ENCODE measurements around the gene NRTN.

DNA sequence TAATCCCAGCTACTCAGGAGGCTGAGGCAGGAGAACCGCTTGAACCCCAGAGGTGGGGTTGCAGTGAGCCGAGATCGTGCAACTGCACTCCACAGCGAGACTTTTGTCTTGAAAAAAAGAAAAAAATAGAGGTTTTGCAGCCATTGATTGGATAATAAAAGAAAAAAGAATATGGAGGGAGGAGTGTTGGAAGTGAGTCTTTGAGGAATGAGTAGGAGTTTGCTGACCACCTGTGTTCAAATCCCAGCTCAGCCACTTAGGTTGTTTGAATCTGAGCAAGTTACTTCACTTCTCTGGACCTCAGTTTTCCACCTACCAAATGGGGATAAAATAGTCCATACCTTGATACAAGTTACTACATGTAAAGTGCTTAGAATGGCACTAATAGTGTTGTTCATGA, 6.2 kb downstream of the NRTN start:
- TF ChIP-seq, protein P1, sequence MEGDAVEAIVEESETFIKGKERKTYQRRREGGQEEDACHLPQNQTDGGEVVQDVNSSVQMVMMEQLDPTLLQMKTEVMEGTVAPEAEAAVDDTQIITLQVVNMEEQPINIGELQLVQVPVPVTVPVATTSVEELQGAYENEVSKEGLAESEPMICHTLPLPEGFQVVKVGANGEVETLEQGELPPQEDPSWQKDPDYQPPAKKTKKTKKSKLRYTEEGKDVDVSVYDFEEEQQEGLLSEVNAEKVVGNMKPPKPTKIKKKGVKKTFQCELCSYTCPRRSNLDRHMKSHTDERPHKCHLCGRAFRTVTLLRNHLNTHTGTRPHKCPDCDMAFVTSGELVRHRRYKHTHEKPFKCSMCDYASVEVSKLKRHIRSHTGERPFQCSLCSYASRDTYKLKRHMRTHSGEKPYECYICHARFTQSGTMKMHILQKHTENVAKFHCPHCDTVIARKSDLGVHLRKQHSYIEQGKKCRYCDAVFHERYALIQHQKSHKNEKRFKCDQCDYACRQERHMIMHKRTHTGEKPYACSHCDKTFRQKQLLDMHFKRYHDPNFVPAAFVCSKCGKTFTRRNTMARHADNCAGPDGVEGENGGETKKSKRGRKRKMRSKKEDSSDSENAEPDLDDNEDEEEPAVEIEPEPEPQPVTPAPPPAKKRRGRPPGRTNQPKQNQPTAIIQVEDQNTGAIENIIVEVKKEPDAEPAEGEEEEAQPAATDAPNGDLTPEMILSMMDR (IDR thresholded peaks at IDR 0.05): no peak
- no peak for TF ChIP-seq POLR2A (IDR thresholded peaks at IDR 0.05)

Data from adrenal gland (tissue), 5 donors.